Measurements from ENCODE around the gene EIF4H.

DNA sequence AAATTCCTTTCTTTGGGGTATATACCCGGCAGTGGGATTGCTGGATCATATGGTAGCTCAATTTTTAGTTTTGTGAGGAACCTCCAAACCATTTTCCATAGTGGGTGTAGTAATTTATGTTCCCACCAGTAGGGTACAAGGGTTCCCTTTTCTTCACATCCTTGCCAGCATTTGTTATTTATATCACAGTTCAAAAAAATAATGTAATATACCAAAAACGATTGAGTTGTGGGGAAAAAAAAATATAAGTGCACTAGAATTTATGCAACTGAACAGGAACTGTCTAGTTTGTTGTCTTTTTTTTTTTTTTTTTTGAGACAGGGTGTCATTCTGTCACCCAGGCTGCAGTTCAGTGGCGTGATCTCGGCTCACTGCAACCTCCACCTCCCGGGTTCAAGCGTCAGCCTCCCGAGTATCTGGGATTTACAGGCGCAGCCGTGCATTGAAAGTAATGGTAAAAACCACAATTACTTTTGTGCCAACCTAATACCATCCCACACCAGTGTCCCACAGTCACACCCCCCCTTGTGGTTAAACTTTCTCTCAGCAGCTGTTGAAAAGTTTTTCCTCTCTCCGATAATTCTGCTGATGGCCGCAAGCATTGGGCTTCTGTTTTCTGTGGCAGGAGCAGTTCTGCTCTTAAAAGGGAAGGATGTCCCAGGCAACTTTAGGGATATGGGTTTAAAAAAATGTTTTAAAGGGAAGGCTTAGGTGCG, 28.8 kb downstream of the EIF4H start:
- no peak for TF ChIP-seq POLR2AphosphoS5 (IDR thresholded peaks at IDR 0.05; ENCODE audit: borderline replicate concordance, low read depth, low read length)
- no peak for TF ChIP-seq EZH2 (IDR thresholded peaks at IDR 0.05)

Data from SK-N-MC (cell line).